ENCODE results near the gene CCDC110. TPM values are rescaled to one million over a fixed set of nuclear protein-coding genes. Genes with fewer than 3 reads are reported as not detected.

Gene CCDC110
- total RNA-seq, 1 experiment from 2014 or later: 4.3 TPM

DNA sequence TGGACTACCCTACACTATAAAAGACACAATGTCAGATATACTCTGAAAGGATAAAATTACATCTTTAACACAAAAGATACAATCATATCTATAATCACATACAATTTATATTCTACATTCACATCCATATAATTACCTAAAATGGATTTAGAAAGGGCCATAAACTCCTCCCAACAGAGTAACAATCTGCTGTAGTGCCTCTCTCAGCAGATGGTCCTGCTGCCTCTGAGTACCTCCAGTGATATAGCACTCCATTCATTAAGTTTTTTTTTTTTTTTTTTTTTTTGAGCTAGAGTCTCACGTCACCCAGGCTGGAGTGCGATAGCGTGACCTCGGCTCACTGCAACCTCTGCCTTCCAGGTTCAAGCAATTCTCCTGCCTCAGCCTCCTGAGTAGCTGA, 67.5 kb downstream of the CCDC110 start:
- ChIA-PET POLR2A (ENCODE audit: unreplicated experiment) (interaction anchor here (0.6 kb wide), 1 partner anchor 208 kb away, joined by 11 read pairs; no protein-coding TSS in a partner anchor), CTCF (interaction anchor here (0.5 to 0.6 kb wide), 2 partner anchors 10 to 242 kb away, joined by 4 to 6 read pairs; no protein-coding TSS in a partner anchor)
- Histone ChIP-seq H3K27me3 (ENCODE audit: insufficient read depth, low read depth) (no peaks in the 10 kb centered on the region), H3K36me3 (ENCODE audit: low read depth) (no peaks in the 10 kb centered on the region), H3K4me3 (no peak overlapping the region), H4K20me1 (ENCODE audit: insufficient read depth) (no peaks in the 10 kb centered on the region), H3K4me2 (no peak overlapping the region), H3K27ac (no peak overlapping the region), H3K79me2 (ENCODE audit: low read depth) (no peaks in the 10 kb centered on the region), H3K4me1 (replicated peaks; ENCODE audit: insufficient read depth) (no peaks in the 10 kb centered on the region), H3F3A (ENCODE audit: insufficient read depth, low read depth) (no peaks in the 10 kb centered on the region), H3K9me3 (ENCODE audit: insufficient read depth, low read depth) (no peaks in the 10 kb centered on the region), H3K9me2 (ENCODE audit: insufficient read depth) (no peaks in the 10 kb centered on the region), H2AFZ (no peak overlapping the region)
- no TSS peak for BruUV-seq (replicated peaks)
- intact Hi-C loops (cut with micrococcal nuclease; ENCODE audit: unreplicated experiment): no loop called here
- no peak for DNase-seq
- TF ChIP-seq, protein P1, sequence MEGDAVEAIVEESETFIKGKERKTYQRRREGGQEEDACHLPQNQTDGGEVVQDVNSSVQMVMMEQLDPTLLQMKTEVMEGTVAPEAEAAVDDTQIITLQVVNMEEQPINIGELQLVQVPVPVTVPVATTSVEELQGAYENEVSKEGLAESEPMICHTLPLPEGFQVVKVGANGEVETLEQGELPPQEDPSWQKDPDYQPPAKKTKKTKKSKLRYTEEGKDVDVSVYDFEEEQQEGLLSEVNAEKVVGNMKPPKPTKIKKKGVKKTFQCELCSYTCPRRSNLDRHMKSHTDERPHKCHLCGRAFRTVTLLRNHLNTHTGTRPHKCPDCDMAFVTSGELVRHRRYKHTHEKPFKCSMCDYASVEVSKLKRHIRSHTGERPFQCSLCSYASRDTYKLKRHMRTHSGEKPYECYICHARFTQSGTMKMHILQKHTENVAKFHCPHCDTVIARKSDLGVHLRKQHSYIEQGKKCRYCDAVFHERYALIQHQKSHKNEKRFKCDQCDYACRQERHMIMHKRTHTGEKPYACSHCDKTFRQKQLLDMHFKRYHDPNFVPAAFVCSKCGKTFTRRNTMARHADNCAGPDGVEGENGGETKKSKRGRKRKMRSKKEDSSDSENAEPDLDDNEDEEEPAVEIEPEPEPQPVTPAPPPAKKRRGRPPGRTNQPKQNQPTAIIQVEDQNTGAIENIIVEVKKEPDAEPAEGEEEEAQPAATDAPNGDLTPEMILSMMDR (conservative IDR thresholded peaks at IDR 0.05): no peak
- no peak for TF ChIP-seq EZH2 (IDR thresholded peaks at IDR 0.05; ENCODE audit: low read depth)

DNA sequence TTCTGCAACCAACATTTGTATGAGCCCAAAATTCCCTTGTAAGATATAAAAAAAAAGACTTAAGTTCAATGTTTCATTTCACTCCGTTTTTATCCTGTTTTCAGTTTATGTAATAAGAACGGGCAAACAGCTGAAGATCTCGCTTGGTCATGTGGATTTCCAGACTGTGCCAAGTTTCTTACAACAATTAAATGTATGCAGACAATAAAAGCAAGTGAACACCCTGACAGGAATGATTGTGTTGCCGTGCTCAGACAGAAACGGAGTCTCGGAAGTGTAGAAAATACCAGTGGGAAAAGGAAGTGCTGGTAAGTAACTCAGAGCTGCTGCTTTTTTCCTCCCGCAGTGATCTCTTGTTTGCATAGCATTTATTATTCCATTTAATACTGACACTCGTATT, 72.1 kb downstream of the CCDC110 start:
- Histone ChIP-seq H3K9me3 (ENCODE audit: insufficient read depth, low read depth) (no peaks in the 10 kb centered on the region), H3K27ac (no peak overlapping the region), H3F3A (ENCODE audit: insufficient read depth, low read depth) (peaks cover 15% of the 10 kb centered on the region), H2AFZ (no peak overlapping the region), H4K20me1 (ENCODE audit: insufficient read depth) (no peaks in the 10 kb centered on the region), H3K27me3 (ENCODE audit: insufficient read depth, low read depth) (no peaks in the 10 kb centered on the region), H3K4me2 (no peak overlapping the region), H3K79me2 (ENCODE audit: low read depth) (no peaks in the 10 kb centered on the region), H3K9me2 (ENCODE audit: insufficient read depth) (no peaks in the 10 kb centered on the region), H3K4me1 (replicated peaks; ENCODE audit: insufficient read depth) (peaks cover 16% of the 10 kb centered on the region), H3K36me3 (ENCODE audit: low read depth) (no peaks in the 10 kb centered on the region), H3K4me3 (no peak overlapping the region)
- intact Hi-C loops (cut with micrococcal nuclease; ENCODE audit: unreplicated experiment): loop anchor here (10.0 kb wide), 1 partner anchor 195 kb away; no protein-coding TSS in a partner anchor
- no peak for DNase-seq
- no TSS peak for BruUV-seq (replicated peaks)
- POLR2A ChIA-PET (ENCODE audit: unreplicated experiment): no interaction called here
- CTCF ChIA-PET: no interaction called here
- TF ChIP-seq, protein P1 (conservative IDR thresholded peaks at IDR 0.05): no peak

DNA sequence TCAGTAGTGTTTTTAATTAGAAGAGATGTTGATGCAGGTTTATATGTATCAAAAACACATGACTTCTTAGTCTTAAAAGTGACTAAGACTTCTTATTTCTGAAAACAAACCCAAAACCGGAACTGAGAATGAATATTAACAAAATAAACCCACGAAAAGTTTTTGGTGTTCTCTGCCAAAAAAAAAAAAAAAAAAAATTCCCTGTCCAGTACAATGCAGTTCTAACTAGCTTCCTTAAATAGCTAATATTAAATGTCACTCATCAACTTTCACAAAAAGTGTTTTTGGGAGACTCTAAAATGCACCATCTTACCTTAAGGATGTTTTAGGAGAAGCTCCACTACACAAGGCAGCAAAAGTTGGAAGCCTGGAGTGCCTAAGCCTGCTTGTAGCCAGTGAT, 72.9 kb downstream of the CCDC110 start:
- no peak overlapping the region for H3K4me2 ChIP-seq
- H3K27ac ChIP-seq: no peak overlapping the region
- no peaks in the 10 kb centered on the region for H3K9me2 ChIP-seq (ENCODE audit: insufficient read depth)
- no peaks in the 10 kb centered on the region for H3K27me3 ChIP-seq (ENCODE audit: insufficient read depth, low read depth)
- H3K79me2 ChIP-seq (ENCODE audit: low read depth): no peaks in the 10 kb centered on the region
- H4K20me1 ChIP-seq (ENCODE audit: insufficient read depth): no peaks in the 10 kb centered on the region
- POLR2A ChIA-PET (ENCODE audit: unreplicated experiment): no interaction called here
- H3F3A ChIP-seq (ENCODE audit: insufficient read depth, low read depth): peaks cover 15% of the 10 kb centered on the region
- BruUV-seq (replicated peaks): no TSS peak
- CTCF ChIA-PET: interaction anchor here (0.6 to 0.7 kb wide), 2 partner anchors 205 to 417 kb away, joined by 3 to 11 read pairs; no protein-coding TSS in a partner anchor
- DNase-seq: no peak
- no peak overlapping the region for H3K4me3 ChIP-seq
- H3K9me3 ChIP-seq (ENCODE audit: insufficient read depth, low read depth): no peaks in the 10 kb centered on the region
- peaks cover 16% of the 10 kb centered on the region for H3K4me1 ChIP-seq (replicated peaks; ENCODE audit: insufficient read depth)
- intact Hi-C loops (cut with micrococcal nuclease; ENCODE audit: unreplicated experiment): loop anchor here (10.0 kb wide), 1 partner anchor 196 kb away; no protein-coding TSS in a partner anchor
- no peak overlapping the region for H2AFZ ChIP-seq
- H3K36me3 ChIP-seq (ENCODE audit: low read depth): no peaks in the 10 kb centered on the region
- TF ChIP-seq, protein P1 (conservative IDR thresholded peaks at IDR 0.05): no peak
- no peak for TF ChIP-seq EZH2 (IDR thresholded peaks at IDR 0.05; ENCODE audit: low read depth)

Data from PC-9 (cell line).